ENCODE measurements around the gene TPCN1. TPM values are rescaled to one million over a fixed set of nuclear protein-coding genes. Genes with fewer than 3 reads are reported as not detected.

The TPCN1 gene
- total RNA-seq, 2 donors from 2014 or later = 29.4 to 67.7 TPM

DNA sequence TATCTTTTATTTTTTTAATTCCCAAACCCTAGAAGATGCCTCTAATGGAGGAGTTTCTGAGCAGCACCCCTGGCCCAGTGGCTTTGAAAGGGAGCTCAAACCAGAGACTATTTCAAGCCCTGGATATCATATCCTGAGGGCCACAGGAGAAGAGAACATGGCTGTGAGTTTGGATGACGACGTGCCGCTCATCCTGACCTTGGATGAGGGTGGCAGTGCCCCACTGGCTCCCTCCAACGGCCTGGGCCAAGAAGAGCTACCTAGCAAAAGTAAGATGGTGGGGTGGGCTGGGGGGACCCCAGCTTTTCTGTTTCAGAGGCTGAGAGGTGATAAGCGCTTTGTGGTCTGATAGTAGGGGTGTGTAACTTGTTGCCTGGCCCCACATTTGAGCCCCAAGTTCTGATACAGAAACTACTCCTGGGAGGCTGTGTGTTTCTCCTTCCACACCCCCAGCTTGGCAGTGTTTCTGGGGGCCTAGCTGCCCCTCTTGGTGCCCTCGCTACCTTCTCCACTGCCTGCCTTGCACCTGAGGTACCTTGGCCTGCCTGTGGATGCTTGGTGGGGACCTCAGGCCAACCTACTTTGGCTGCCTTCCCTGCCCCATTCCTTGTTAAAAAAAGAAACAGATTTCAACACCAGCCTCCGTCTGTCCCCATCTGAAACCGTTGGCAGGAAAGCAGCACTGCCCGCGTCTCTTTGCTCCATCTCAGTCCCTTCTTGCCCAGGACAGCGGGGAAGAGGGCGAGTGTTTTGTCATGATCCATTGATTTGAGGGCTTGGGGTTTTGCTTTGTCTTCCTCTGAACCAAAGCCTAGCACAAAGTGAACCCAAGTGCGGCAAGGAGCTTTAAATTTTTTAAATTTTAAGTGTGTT lies 5.7 kb downstream of the TPCN1 start:
- Mint-ChIP-seq H3K9me3 (no peaks in the 10 kb centered on the region), H3K27ac (peak overlapping the region; percentile 62), H3K4me3 (no peak overlapping the region), H3K27me3 (no peaks in the 10 kb centered on the region), H3K36me3 (ENCODE audit: low read depth) (peaks cover 48% of the 10 kb centered on the region), H3K4me1 (peaks cover 28% of the 10 kb centered on the region)
- ATAC-seq (replicated peaks) = no peak

DNA sequence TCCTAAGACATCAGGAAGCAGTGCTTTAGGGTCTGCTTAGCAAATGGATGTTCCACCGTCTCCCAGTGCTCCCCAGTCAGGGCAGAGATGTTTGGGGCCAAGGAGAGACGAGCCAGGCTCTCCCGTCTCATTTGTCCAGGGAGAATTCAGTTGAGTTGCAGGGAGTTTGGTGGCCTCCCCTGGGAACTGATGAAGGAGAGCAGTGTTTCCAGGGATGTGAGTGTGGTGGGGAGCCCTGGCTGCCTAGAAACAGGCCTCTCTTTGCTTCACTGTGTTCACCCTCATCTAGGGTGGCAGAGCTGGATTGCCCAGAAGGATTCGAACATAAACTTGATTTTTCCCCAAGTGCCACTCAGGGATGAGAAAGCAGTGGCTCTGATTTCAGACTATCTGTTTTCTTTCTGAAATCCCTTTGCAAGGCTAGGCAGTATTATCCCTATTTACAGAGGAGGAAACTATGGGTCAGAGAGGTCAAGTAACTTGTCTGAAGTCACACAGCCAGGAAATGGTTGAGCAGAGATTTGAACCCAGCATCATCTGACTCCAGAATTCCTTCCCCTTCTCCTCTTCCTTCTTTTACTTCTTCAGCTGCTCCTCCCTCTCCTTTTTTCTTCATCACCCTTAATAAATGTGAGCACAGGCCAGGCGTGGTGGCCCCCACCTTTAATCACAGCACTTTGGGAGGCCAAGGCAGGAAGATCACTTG lies 6.6 kb downstream of the TPCN1 start:
- Mint-ChIP-seq H3K27me3 (no peaks in the 10 kb centered on the region), H3K27ac (peak overlapping the region; percentile 62), H3K36me3 (ENCODE audit: low read depth) (peaks cover 57% of the 10 kb centered on the region), H3K4me1 (peaks cover 20% of the 10 kb centered on the region), H3K4me3 (no peak overlapping the region), H3K9me3 (no peaks in the 10 kb centered on the region)
- no peak for ATAC-seq (replicated peaks)

DNA sequence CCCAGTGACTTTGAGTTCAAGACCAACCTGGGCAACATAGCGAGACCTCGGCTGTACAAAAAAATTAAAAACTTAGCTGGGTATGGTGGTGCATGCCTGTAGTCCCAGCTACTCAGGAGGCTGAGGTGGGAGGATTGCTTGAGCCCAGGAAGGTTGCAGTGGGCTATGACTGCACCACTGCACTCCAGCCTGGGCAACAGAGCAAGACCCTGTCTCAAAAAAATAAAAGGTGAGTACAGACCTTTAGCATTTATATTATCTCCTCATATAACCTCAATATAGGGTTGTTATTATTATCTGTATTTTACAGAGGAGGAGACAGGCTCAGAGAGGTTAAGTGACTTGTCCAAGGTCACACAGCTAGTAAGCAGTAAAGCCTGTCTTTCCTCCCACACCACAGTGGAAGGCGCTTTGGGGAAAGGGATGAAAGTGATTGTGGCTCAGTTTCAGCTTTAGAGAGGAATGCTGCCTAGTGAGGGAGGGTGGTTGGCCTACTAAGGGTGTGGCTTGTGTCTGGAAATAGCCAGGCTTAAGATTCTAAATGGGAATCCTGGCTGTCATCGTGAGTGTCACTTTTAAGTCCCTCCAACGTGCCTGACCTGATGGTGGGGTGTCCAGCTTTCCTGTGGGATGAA lies 7.2 kb downstream of the TPCN1 start:
- H3K9me3 Mint-ChIP-seq = no peaks in the 10 kb centered on the region
- H3K4me3 Mint-ChIP-seq = peak overlapping the region; percentile 51
- ATAC-seq (replicated peaks) = no peak
- H3K27ac Mint-ChIP-seq = peak overlapping the region; percentile 62
- H3K4me1 Mint-ChIP-seq = peaks cover 15% of the 10 kb centered on the region
- no peaks in the 10 kb centered on the region for H3K27me3 Mint-ChIP-seq
- H3K36me3 Mint-ChIP-seq (ENCODE audit: low read depth) = peaks cover 64% of the 10 kb centered on the region

DNA sequence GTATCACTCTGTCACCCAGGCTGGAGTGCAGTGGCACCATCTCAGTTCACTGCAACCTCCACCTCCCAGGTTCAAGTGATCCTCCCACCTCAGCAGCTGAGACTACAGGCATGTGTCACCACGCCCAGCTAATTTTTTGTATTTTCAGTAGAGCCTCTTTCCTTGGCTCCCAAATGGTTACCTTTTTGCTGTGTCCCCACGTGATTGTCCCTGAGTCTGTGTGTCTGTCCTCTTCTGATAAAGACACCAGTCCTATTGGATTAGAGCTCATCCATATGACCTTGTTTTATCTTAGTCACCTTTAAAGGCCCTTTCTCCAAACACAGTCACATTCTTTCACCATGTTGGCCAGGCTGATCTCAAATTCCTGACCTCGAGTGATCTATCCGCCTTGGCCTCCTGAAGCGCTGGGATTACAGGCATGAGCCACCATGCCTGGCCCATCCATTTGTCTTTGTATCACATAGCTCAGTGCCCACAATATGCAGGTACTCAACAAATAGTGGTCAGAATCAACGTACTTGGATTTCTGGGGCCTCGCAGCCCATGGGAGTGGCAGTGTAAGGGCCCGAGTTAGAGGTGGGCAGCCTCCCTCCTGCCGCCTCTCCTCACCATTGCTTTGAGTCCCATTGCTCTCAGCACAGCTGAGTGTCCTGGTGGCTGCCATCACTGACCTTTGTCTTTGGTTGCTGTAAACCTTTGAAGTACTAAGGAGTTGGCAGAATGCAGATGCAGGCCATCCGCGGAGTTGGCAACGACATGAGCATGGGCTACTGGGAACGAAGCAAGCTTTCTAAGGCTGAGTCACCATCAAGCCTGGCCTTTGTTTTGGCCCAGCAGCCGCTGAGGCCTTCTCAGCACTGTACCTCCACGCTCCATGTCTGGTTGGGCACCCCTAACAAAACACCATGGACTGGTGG lies 9.3 kb downstream of the TPCN1 start:
- H3K27me3 Mint-ChIP-seq = no peaks in the 10 kb centered on the region
- no peaks in the 10 kb centered on the region for H3K9me3 Mint-ChIP-seq
- ATAC-seq (replicated peaks) = peak; percentile 52
- peak overlapping the region; percentile 62 for H3K27ac Mint-ChIP-seq
- peaks cover 17% of the 10 kb centered on the region for H3K4me1 Mint-ChIP-seq
- peaks cover 83% of the 10 kb centered on the region for H3K36me3 Mint-ChIP-seq (ENCODE audit: low read depth)
- peak overlapping the region; percentile 51 for H3K4me3 Mint-ChIP-seq

DNA sequence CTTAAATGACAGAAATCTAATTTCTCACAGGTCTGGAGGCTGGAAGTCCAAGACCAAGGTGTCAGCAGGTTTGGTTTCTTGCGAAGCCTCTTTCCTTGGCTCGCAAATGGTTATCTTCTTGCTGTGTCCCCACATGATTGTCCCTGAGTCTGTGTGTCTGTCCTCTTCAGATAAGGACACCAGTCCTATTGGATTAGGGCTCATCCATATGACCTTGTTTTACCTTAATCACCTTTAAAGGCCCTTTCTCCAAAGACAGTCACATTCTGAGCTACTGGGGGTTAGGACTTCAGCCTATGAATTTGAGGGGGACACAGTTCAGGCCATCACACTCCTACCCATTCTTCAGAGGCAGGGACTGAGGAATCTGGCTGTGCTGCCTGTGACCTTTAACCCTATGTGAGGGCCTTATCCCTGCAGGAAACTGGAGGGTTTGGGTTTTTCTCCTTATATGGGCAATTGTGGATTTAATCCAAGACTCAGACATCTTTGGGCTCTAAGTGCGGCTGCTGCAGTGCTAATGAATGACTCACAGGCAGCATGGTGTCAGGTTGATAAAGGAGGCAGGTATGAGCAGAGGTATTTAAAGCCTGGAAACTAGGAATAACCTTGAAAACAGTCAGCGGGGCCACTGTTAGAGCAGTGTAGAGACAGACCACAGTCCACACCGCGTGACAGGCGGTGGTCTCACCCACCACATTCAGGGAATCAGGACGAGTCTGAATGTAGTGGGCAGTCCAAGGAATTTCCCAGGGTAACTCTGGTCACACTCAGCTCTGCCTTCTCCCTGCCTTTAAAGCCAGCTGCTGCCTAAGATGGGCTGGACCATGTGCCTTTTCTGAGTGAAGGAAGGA lies 10.2 kb downstream of the TPCN1 start:
- peaks cover 20% of the 10 kb centered on the region for H3K4me1 Mint-ChIP-seq
- no peaks in the 10 kb centered on the region for H3K9me3 Mint-ChIP-seq

DNA sequence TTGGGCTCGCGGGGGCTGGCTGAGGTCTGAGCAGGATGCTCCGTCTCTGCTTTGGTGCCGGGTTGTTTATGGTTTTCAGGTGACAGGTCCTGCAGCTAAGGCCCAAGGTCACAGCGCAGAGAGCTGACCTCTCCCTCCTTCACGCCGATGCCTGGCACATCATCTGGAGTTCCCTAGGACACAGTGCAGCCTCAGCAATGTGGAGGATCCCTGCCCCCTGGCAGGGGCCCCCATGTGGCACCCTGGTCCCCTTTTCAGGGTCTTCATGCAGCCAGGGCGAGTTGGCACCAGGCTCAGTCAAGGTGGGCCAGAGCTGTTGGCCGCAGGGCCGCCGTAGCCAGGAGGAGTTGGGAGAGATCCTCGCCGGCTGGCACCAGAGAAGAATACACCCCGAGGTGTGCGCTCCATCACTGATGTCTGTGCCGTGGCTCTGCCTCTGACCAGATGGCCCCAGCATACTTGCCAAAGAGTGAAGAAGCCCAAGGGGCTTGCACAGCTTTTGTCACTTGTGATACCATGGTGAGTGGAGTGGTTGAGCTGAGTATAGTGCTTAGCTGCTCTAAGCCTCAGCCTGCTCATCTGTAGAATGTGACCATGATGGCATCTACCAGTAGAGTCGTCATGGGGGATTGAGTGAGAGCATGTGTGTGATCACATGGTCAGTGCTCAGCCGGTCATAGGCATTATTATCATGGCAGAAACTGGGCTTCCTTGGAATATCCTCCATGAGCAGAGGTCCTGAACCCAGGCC lies 11.0 kb downstream of the TPCN1 start:
- Mint-ChIP-seq H3K36me3 (ENCODE audit: low read depth) (peaks cover 75% of the 10 kb centered on the region), H3K9me3 (no peaks in the 10 kb centered on the region), H3K4me1 (peaks cover 24% of the 10 kb centered on the region), H3K27me3 (no peaks in the 10 kb centered on the region), H3K4me3 (peak overlapping the region; percentile 66), H3K27ac (peak overlapping the region; percentile 41)
- ATAC-seq (replicated peaks) = no peak

More for the DNA sequence above, 10.2 kb downstream of the TPCN1 start:
- no peak overlapping the region for H3K27ac Mint-ChIP-seq
- ATAC-seq (replicated peaks) = no peak
- H3K4me3 Mint-ChIP-seq = no peak overlapping the region
- H3K36me3 Mint-ChIP-seq (ENCODE audit: low read depth) = peaks cover 83% of the 10 kb centered on the region
- H3K27me3 Mint-ChIP-seq = no peaks in the 10 kb centered on the region

DNA sequence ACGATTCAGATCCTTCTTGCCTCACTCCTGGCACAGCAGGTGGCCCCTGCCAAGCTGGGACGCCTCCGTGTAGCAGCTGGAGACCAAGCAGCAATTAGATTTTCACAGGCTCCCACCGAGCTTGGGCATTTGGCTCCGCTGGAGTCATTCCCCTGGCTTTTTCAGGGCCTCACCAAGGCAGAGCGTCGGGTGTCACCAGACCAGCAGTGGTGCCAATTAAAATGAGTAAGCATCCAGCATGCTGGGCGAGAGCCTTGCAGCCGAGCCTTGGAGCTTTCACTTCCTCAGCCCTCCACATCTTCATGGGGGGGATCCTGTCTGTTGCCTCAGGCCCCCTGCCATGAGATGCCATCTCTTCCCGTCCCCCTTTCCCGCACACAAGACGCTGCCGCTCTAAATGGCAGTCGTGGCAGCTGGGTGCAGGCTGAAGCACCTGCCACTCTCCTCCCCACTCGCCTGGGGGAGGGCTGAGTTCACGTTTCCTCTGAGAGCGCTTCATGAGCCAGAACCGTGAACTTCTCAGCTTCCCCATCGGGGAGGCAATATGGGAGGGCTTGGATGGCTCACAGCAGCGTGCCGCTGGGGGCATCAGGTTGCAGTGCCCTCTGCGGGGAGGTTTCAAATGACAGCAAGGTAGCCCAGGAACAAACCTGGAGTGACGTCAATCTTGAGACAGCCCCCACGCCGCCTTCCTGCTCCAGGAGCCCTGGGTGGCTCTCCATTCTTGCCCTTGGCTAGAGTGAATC lies 11.7 kb downstream of the TPCN1 start:
- H3K9me3 Mint-ChIP-seq = no peaks in the 10 kb centered on the region

DNA sequence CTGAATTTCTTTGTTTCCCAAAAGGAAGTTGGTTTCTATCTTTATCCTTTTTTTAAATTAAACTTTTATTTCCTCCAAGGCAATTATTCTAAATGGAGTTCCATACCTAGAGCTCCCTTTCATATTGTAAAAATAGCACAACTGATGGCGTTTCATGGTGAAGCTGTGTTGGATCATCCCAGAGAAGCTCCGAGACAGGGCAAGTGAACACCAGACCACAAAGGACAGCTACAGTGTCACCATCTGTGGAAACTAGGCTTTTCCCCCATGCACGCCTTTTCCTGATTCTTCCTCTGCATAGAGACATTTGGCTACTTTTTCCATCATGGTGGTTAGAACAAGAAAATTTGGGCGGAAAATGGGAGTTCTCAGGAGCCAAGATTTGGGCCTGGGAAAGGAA lies 12.7 kb downstream of the TPCN1 start:
- Mint-ChIP-seq H3K27ac (peak overlapping the region; percentile 62), H3K36me3 (ENCODE audit: low read depth) (peaks cover 67% of the 10 kb centered on the region)
- ATAC-seq (replicated peaks) = no peak

More for the DNA sequence above, 11.7 kb downstream of the TPCN1 start:
- ATAC-seq (replicated peaks) = peak; percentile 15
- Mint-ChIP-seq H3K4me3 (peak overlapping the region; percentile 66), H3K27me3 (no peaks in the 10 kb centered on the region), H3K4me1 (peaks cover 23% of the 10 kb centered on the region), H3K36me3 (ENCODE audit: low read depth) (peaks cover 70% of the 10 kb centered on the region), H3K27ac (peak overlapping the region; percentile 41)

DNA sequence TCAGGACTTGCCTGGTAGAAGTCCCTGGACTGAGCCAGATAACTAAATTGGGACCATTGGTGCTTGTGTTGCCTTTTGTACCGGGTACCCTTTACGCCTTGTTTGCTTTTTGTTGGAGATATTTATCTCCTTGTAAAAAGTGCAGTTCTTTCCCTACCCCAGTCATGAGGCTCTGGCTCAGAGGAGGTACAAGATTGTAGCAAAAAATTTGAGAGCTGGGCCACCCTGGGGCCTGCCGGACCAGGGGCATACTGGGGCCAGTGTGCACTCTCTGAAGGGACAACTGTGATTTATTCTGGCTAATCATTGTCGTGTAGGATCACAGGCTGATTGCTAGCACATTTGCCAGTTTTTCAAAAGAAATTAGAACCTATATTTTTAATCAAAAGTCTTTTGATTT lies 13.2 kb downstream of the TPCN1 start:
- no peak for ATAC-seq (replicated peaks)
- Mint-ChIP-seq H3K4me1 (peaks cover 20% of the 10 kb centered on the region), H3K36me3 (ENCODE audit: low read depth) (peaks cover 70% of the 10 kb centered on the region), H3K27ac (peak overlapping the region; percentile 62), H3K9me3 (no peaks in the 10 kb centered on the region), H3K4me3 (no peak overlapping the region), H3K27me3 (no peaks in the 10 kb centered on the region)

More for the DNA sequence above, 12.7 kb downstream of the TPCN1 start:
- Mint-ChIP-seq H3K4me3 (no peak overlapping the region), H3K9me3 (no peaks in the 10 kb centered on the region), H3K4me1 (peaks cover 20% of the 10 kb centered on the region), H3K27me3 (no peaks in the 10 kb centered on the region)

DNA sequence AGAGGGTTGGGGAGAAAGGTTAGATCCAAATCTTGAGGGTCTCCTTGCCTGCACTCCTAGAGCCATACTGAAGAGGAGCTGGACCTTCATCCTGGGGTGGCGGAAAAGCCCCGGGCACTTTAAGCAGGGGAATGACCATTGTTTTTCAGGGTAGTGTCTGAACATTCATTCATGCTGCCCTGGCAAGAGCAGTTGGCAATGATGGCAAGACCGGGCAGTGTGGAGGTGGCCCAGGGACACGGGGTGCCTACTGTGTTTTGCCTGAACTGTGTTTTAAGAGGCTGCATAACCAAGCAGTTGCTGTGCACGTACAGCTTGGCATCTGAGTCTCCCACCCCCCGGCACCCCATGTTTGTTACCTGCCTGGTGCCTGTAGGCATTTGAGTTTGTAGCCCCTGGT lies 14.7 kb downstream of the TPCN1 start:
- no peak for ATAC-seq (replicated peaks)
- H3K4me1 Mint-ChIP-seq = peaks cover 16% of the 10 kb centered on the region
- peaks cover 69% of the 10 kb centered on the region for H3K36me3 Mint-ChIP-seq (ENCODE audit: low read depth)
- no peak overlapping the region for H3K4me3 Mint-ChIP-seq
- H3K9me3 Mint-ChIP-seq = no peaks in the 10 kb centered on the region
- no peaks in the 10 kb centered on the region for H3K27me3 Mint-ChIP-seq
- peak overlapping the region; percentile 5 for H3K27ac Mint-ChIP-seq

DNA sequence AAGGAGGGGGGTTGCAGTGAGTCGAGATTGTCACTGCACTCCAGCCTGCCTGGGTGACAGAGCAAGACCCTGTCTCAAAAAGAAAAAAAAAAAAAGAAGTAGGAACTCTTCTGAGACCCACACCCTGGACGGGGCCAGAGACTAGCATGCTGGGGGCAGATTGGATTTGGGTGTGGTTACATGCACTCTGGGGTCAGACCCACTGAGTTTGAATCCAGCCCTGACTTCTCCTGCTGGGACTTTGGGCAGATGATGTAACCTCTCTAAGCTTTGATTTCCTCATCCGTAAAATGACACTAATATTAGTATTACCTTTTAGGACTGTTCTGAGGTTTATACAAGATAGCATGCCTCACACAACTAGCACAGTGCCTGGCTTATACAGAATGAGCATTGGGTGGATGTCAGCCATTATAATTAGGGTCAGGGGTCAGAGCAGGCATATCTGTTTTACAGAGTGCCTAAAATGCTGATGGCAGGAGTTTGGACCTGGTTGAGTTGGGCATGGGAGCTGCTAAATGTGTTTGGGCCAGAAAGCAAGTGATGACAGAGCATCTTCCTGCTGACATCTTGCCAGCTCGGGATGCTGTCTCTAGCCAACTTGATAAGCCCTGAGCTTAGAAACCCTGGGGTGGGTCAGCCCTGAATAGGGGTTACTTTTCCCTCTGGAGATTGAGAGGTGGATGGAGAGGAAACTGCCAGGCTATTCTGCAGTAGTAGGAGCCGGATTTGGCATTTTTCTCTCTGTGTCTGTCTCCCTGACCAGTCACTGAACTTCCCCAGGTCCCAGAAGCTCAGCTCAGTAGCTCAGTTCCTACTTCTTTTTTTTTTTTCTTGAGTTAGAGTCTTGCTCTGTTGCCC lies 15.5 kb downstream of the TPCN1 start:
- Mint-ChIP-seq H3K36me3 (ENCODE audit: low read depth) (peaks cover 71% of the 10 kb centered on the region), H3K9me3 (no peaks in the 10 kb centered on the region), H3K27ac (peak overlapping the region; percentile 5), H3K4me3 (no peak overlapping the region), H3K27me3 (no peaks in the 10 kb centered on the region), H3K4me1 (peaks cover 16% of the 10 kb centered on the region)
- ATAC-seq (replicated peaks) = no peak
